Ascending aorta (tissue), 2 donors: ENCODE data around the gene SV2B. TPM values are rescaled to one million over a fixed set of nuclear protein-coding genes. Genes with fewer than 3 reads are reported as not detected.

ENCODE experiments used
- DNase-seq, 2 donors: peaks; one replicate each; pipeline ENCODE4 v3.0.0-alpha.2; 2019; ENCODE audit warnings: low spot score in 2 of 2
- H3K27ac ChIP-seq, 2 donors: fragments of 200-600 bp; sonication (generic); one replicate each; pipeline ENCODE4 v1.5.1; 2016 to 2017; ENCODE audit warnings: mild to moderate bottlenecking in 1 of 2
- H3K27me3 ChIP-seq: fragments of 200-600 bp; sonication (generic); one replicate; pipeline ENCODE4 v1.5.1; 2017
- H3K36me3 ChIP-seq, 2 donors: fragments of 200-600 bp; sonication (generic); one replicate each; pipeline ENCODE4 v1.5.1; 2016
- H3K4me1 ChIP-seq, 2 donors: fragments of 200-600 bp; sonication (generic); one replicate each; pipeline ENCODE4 v1.5.1; 2016 to 2017; ENCODE audit warnings: mild to moderate bottlenecking in 1 of 2
- H3K4me3 ChIP-seq, 2 donors: fragments of 200-600 bp; sonication (generic); one replicate each; pipeline ENCODE4 v1.5.1; 2016 to 2017; ENCODE audit warnings: mild to moderate bottlenecking in 1 of 2
- H3K9me3 ChIP-seq, 2 donors: fragments of 200-600 bp; sonication (generic); one replicate each; pipeline ENCODE4 v1.5.1; 2016
- intact Hi-C: fragments of 100-400 bp; cut with DNase I; formaldehyde crosslinking; loops from one replicate; pipeline ENCODE4 v1.15.1; 2023
- total RNA-seq: library from RNA; depleted of rRNA; stranded (reverse); fragments of >200 nt; gene quantifications from one replicate; pipeline ENCODE4 v1.1.0, GENCODE V29; 2016
- TF ChIP-seq, protein P1 (sequence below), 3 experiments: fragments of 200-600 bp in 2 of 3; fragments of 450-650 bp in 1 of 3; sonication (generic) in 2 of 3; IDR thresholded peaks; one replicate each; pipeline ENCODE4 v1.5.1; 2016 to 2019; ENCODE audit warnings: antibody characterized with exemption in 3 of 3, mild to moderate bottlenecking in 1 of 3, moderate library complexity in 1 of 3

The SV2B gene
- total RNA-seq, 1 donor from 2014 or later, result 0.11 TPM

DNA sequence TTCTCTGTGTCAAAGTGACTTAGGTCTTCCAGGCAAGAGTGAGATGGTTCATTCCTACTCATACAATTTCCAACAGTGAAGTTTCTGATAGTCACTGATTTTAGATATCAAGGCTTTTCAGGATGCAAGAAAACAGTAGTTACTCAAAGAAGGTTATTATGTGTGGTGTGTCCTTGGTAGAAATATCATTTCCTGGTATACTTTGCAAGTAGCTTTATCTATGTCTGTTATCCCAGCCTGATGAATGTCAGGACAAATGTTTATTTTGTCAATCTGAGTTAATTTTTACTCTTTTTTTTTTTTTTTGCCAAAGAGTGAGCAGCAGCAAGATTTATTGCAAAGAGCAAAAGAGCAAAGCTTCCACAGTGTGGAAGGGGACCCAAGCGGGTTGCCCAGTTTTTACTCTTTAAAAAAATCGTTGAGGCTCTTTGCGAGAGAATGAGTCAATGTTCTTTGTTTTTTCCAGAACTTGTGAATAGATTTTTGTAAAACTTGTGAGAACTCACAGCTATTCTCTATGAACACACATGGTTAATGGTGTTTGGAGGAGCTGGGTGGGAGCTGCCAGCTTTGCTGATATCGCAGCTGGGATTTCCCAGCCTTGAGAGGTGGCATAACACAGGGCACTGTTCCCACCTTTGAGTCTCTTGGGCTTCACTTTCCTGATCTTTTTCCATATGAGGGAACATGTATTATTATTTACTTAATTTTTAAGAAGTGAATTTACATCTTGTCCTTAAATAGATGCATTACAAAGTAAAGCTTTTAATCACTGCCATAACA is 51.9 kb downstream of the SV2B start:
- H3K36me3 ChIP-seq, result no peaks in the 10 kb centered on the region
- no peaks in the 10 kb centered on the region for H3K4me1 ChIP-seq
- TF ChIP-seq, protein P1, sequence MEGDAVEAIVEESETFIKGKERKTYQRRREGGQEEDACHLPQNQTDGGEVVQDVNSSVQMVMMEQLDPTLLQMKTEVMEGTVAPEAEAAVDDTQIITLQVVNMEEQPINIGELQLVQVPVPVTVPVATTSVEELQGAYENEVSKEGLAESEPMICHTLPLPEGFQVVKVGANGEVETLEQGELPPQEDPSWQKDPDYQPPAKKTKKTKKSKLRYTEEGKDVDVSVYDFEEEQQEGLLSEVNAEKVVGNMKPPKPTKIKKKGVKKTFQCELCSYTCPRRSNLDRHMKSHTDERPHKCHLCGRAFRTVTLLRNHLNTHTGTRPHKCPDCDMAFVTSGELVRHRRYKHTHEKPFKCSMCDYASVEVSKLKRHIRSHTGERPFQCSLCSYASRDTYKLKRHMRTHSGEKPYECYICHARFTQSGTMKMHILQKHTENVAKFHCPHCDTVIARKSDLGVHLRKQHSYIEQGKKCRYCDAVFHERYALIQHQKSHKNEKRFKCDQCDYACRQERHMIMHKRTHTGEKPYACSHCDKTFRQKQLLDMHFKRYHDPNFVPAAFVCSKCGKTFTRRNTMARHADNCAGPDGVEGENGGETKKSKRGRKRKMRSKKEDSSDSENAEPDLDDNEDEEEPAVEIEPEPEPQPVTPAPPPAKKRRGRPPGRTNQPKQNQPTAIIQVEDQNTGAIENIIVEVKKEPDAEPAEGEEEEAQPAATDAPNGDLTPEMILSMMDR (IDR thresholded peaks at IDR 0.05), result no peak
- intact Hi-C loops, result no loop called here
- H3K9me3 ChIP-seq, result no peaks in the 10 kb centered on the region
- H3K4me3 ChIP-seq, result no peak overlapping the region
- DNase-seq, result no peak
- no peaks in the 10 kb centered on the region for H3K27me3 ChIP-seq
- H3K27ac ChIP-seq, result no peak overlapping the region

DNA sequence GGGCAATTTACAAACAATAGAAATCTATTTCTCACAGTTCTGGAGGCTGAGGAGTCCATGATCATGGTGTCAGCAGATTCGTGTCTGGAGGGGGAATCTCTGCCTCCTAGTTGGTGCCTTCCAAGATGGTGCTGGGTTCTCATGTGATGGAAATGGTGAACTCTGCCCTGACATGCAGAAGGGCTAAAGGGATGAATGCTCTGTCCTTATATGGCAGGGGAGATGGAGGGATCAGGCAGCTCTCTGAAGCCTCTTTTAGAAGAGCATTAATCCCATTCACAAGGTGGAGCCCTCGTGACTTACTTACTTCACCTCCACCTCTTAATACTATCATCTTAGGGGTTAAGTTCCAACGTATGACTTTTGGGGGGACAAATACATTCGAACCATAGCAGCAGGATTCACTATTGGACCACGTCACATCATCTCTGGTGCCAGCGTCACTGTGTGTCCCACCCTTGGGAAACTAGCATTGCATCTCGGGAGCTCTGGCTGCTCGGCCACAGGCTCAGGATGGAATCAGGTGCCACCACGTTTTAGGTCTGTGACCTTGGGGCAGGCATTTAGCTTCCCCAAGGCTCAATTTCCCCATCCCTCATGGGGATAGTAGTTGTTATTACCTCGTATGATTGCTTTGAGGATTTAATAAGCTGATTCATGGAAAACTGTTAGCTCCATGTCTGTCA is 53.0 kb downstream of the SV2B start:
- intact Hi-C loops, result no loop called here
- Histone ChIP-seq H3K4me3 (no peak overlapping the region), H3K4me1 (no peaks in the 10 kb centered on the region), H3K36me3 (no peaks in the 10 kb centered on the region), H3K9me3 (no peaks in the 10 kb centered on the region), H3K27me3 (no peaks in the 10 kb centered on the region), H3K27ac (no peak overlapping the region)
- DNase-seq, result no peak
- TF ChIP-seq, protein P1 (IDR thresholded peaks at IDR 0.05), result no peak

DNA sequence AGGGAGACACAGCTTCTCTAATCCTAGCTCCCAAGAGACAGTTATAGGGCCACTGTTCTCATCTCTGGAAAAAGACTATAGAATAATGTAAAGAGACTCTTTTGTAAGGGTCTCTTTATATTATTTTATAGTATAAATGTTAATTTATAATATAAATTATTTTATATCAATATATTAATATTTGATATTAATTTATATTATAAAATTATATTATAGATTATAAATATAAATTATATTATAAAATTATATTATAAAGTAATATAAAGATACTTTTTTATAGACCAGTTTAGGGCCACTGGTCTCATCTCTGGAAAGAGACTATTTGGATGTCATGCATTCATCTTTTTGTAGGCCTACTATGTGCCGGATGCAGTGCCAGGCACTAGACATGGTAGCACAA is 53.9 kb downstream of the SV2B start:
- TF ChIP-seq, protein P1 (IDR thresholded peaks at IDR 0.05), result no peak
- no peaks in the 10 kb centered on the region for H3K4me1 ChIP-seq
- H3K9me3 ChIP-seq, result no peaks in the 10 kb centered on the region
- H3K36me3 ChIP-seq, result no peaks in the 10 kb centered on the region
- intact Hi-C loops, result no loop called here
- H3K27me3 ChIP-seq, result no peaks in the 10 kb centered on the region
- no peak overlapping the region for H3K27ac ChIP-seq
- DNase-seq, result no peak
- no peak overlapping the region for H3K4me3 ChIP-seq

DNA sequence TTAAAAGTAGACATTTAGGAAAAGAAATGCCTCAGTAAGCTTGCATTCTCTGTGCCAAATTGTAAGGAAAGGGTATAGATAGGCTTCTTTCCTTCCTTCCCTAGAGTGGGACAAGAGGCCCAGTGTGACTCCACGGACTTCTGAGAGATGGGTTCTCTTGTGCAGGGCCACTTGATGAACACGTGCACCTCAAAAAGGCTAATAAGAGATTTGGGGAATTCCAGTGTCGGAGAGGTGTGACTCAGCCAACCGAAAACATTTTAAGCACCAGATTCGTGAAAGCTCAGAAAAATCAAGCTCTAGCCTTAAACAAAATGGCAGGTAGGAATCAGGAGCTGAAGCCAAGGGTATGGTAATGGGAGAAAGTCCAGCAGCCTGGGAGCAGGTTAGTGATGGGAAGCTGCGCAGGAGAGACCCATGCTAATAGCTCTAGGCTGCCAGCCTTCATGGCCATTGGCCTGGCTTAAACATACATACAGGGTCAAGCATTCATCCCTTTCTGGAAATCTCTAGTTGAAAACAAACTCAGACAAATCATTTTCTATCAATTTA is 56.2 kb downstream of the SV2B start:
- H3K27me3 ChIP-seq, result no peaks in the 10 kb centered on the region
- DNase-seq, result no peak
- TF ChIP-seq, protein P1 (IDR thresholded peaks at IDR 0.05), result no peak
- no peaks in the 10 kb centered on the region for H3K36me3 ChIP-seq
- intact Hi-C loops, result no loop called here
- no peak overlapping the region for H3K27ac ChIP-seq
- H3K4me1 ChIP-seq, result no peaks in the 10 kb centered on the region
- H3K9me3 ChIP-seq, result no peaks in the 10 kb centered on the region
- no peak overlapping the region for H3K4me3 ChIP-seq

DNA sequence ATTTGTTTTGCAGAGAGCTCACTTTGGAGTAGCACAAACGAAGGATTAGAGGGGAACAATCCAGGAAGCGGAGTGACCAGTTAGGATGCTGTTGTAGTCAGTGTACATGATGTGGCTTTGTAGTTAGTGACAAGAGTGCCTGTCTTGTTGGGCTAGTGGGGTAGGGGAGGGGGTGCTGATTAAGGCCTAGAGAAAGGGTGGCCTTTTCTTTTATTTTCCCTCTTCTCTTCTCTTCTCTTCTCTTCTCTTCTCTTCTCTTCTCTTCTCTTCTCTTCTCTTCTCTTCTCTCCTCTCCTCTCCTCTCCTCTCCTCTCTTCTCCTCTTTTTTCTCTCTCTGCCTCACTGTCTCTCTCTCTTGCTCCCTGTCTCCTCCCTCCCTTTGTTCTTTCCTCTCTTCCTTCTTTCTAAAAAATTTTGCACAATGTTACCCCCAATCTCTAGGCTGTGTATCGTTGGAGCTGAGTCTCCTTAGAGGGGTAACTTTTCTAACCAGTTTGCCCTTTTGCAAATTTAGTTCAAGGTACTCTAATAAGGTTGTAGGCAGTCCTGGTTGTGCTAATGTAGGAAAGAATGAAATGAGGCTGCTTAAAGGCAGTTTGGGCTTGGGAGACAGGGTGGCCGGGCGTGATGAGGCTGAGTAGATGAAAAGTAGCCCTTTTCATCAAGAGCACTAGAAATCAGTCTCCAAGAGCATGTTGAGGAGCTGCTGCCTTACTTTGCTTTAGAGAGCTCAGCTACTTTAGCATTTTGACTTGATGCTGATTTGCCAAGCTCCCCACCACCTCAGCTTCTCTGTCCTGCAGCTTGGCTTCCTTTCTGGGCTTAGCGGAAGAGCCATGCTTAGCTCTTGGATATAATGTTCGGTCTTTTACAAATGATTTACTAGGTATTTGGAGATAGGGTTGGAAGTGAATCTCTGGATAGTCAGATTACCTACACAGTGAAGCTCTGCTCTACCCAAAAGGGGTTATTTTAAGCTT is 58.6 kb downstream of the SV2B start:
- intact Hi-C loops, result no loop called here
- no peaks in the 10 kb centered on the region for H3K36me3 ChIP-seq
- DNase-seq, result no peak
- TF ChIP-seq, protein P1 (IDR thresholded peaks at IDR 0.05), result no peak
- H3K4me1 ChIP-seq, result no peaks in the 10 kb centered on the region
- H3K4me3 ChIP-seq, result no peak overlapping the region
- no peak overlapping the region for H3K27ac ChIP-seq
- no peaks in the 10 kb centered on the region for H3K9me3 ChIP-seq
- no peaks in the 10 kb centered on the region for H3K27me3 ChIP-seq
